ENCODE results near the gene PLCH2.

- TF ChIP-seq CTCF (IDR thresholded peaks at IDR 0.05 in 2 of 3, conservative IDR thresholded peaks at IDR 0.05 in 1 of 3; ENCODE audit: control insufficient read depth in 2 of 3, extremely low read depth in 1 of 3, insufficient read depth in 1 of 3, low read depth in 3 of 3, low read length in 3 of 3) = no peak
- TF ChIP-seq POLR2A (IDR thresholded peaks at IDR 0.05; ENCODE audit: low read depth, low read length) = no peak
- TF ChIP-seq SP1 (IDR thresholded peaks at IDR 0.05; ENCODE audit: low read depth, low read length) = no peak
- no peak for TF ChIP-seq KAT2A (conservative IDR thresholded peaks at IDR 0.05; ENCODE audit: control insufficient read depth, low read depth, low read length)
- no peak for TF ChIP-seq E2F8 (IDR thresholded peaks at IDR 0.05; ENCODE audit: low read depth, partially characterized antibody)
- TF ChIP-seq REST (IDR thresholded peaks at IDR 0.05; ENCODE audit: low read depth, low read length) = no peak
- TF ChIP-seq SRF (IDR thresholded peaks at IDR 0.05; ENCODE audit: low read depth in 2 of 2, low read length in 2 of 2) = no peak
- no peak for TF ChIP-seq USF1 (IDR thresholded peaks at IDR 0.05; ENCODE audit: borderline replicate concordance, extremely low read length, insufficient read depth, low read depth, low read length)
- no peak for TF ChIP-seq PAX8 (IDR thresholded peaks at IDR 0.05)
- no peak for TF ChIP-seq HDAC2 (IDR thresholded peaks at IDR 0.05)
These were observed 3.5 kb downstream of the PLCH2 start for GRCh38 chr1:2479618-2480017.

Data from GM12878 (cell line).